ENCODE data around the gene SYT14.

DNA sequence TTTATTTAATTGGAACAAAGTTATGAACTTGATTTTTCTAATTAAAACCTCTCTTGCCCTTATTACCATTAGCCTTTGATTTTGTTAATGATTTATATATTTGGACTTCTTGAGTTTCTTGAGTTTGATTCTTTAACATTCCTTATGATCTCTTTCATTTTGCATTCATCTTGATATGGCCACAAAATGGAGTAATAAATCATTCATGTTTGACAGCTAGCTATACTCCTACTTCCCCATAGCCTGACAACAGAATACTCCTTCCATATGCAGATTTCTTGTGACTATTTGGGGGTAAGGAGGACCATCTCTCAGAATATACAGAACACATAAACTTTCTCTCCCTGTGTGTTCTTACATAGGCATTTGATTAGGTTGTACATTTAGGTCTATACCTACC is 119.6 kb downstream of the SYT14 start:
- TF ChIP-seq GATA3 (IDR thresholded peaks at IDR 0.05; ENCODE audit: low read depth, low read length) (no peak), GATA2 (IDR thresholded peaks at IDR 0.05; ENCODE audit: low read depth, low read length) (no peak)

All from SH-SY5Y (cell line).